T47D (cell line): ENCODE measurements around the gene MYEOV.
A peak's percentile ranks its signal among the peaks of the same experiment; 100 is the strongest.

ENCODE experiments used
- DNase-seq, 2 experiments: peaks; one replicate each; pipeline versions ENCODE4 v3.0.0 to v3.0.0-alpha.2; 2011 to 2012; ENCODE audit warnings: low read depth in 1 of 2, low spot score in 1 of 2
- JUND ChIP-seq: IDR thresholded peaks from 2 replicates; pipeline ENCODE4 v1.6.1; 2012; ENCODE audit warnings: low read depth
- in situ Hi-C: cut with HindIII; loops from 2 replicates; pipeline ENCODE4 v1.10.0; 2016; ENCODE audit warnings: low sequenced_read_pairs, low pct_unique_long_range_greater_than_20kb

The MYEOV gene

GRCh38 chr11:69320756-69321741, 27.1 kb downstream of the MYEOV start:
- DNase-seq, result no peak
- no peak for TF ChIP-seq JUND
- in situ Hi-C loops, result no loop called here

- TF ChIP-seq JUND, result no peak
- in situ Hi-C loops, result no loop called here
- DNase-seq, result no peak
These were observed 28.0 kb downstream of the MYEOV start for GRCh38 chr11:69321877-69322361.

GRCh38 chr11:69325446-69325845, 31.5 kb downstream of the MYEOV start:
- TF ChIP-seq JUND, result no peak
- no peak for DNase-seq
- in situ Hi-C loops, result no loop called here

- DNase-seq, result no peak
- in situ Hi-C loops, result no loop called here
- TF ChIP-seq JUND, result no peak
These were observed 32.8 kb downstream of the MYEOV start for GRCh38 chr11:69326622-69327219.

GRCh38 chr11:69327741-69328191, 33.8 kb downstream of the MYEOV start:
- no peak for TF ChIP-seq JUND
- DNase-seq, result no peak
- in situ Hi-C loops, result no loop called here

- no peak for DNase-seq
- in situ Hi-C loops, result no loop called here
- TF ChIP-seq JUND, result no peak
These were observed 34.3 kb downstream of the MYEOV start for GRCh38 chr11:69328231-69328630.

DNA sequence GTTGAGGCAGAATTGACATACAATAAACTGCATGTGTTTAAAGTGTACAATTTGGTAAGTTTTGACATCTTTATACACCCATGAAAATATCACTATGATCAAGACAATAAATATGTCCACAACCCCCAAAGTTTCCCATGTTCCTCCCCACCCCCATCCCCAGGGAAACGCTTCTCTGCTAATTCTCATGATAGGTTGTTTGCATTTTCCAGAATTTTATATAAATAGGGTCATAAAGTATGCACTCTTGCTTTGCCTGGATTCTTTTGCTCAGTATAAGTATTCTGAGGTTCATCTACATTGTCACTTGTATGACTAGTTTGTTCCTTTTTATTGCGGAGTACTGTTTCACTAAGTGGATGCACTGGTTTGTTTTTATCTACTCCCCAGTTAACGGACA, 35.6 kb downstream of the MYEOV start:
- no peak for TF ChIP-seq JUND
- no peak for DNase-seq
- in situ Hi-C loops, result no loop called here

DNA sequence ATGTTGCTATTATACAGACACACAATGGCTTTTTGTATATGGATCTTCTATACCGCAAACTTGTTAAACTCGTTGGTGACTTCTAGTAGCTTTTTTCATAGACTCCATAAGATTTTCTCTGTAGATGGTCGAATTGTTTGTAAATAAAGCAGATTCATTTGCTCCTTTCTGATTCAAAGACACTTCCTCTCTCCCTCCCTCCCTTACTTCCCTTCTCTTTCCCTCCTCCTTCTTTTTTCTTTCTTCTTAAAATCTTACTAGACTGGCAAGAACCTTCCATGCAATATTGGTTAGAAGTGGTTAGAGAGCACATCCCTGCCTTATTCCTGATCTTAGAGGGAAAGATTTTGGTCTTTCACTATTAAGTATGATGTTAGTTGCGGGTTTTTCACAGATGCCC, 36.4 kb downstream of the MYEOV start:
- in situ Hi-C loops, result no loop called here
- no peak for TF ChIP-seq JUND
- DNase-seq, result no peak

- no peak for TF ChIP-seq JUND
- in situ Hi-C loops, result no loop called here
These were observed 39.3 kb downstream of the MYEOV start for GRCh38 chr11:69333149-69333710.

DNA sequence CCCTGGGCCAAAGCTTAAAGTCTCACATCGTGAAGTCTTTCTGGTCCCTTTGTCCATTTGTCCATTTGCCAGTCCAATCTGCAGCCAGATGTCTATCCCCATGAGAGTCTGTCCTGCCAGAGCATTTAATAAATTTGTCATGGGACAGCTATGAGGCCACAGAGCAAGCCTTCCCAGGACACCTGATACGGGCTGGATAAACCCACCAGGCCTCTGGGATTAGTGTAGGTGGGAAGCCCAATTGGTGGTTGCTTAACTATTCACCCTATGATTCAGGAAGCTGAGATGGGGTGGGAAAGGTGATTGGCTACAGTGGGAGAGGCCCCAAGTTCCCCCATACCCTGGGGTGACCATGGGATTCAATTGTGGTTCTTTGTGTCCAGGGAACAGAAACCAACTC, 39.9 kb downstream of the MYEOV start:
- no peak for TF ChIP-seq JUND
- no peak for DNase-seq
- in situ Hi-C loops, result no loop called here

More at GRCh38 chr11:69333149-69333710, 39.3 kb downstream of the MYEOV start:
- DNase-seq, result no peak

- DNase-seq, result no peak
- in situ Hi-C loops, result no loop called here
- no peak for TF ChIP-seq JUND
These were observed 41.2 kb downstream of the MYEOV start for GRCh38 chr11:69335007-69335780.

- peak in 1 of 2 experiments; percentile 16 for DNase-seq
- in situ Hi-C loops, result no loop called here
- TF ChIP-seq JUND, result no peak
These were observed 41.9 kb downstream of the MYEOV start for GRCh38 chr11:69335781-69336405.
